H9 (cell line): Measurements from ENCODE around the gene FAM222B. TPM values are rescaled to one million over a fixed set of nuclear protein-coding genes. Genes with fewer than 3 reads are reported as not detected.

ENCODE experiments used
- DNase-seq: peaks from one replicate; pipeline ENCODE4 v3.0.0-alpha.2; 2017
- H2AFZ ChIP-seq: one replicate; pipeline ENCODE4 v1.6.1; 2013; ENCODE audit warnings: mild to moderate bottlenecking, low read length, control low read depth, moderate library complexity
- H2AK5ac ChIP-seq: 2 replicates; pipeline ENCODE4 v1.6.1; 2013; ENCODE audit warnings: low read length, control low read depth, mixed read lengths; ENCODE audit not compliant: insufficient read length
- H2BK120ac ChIP-seq: one replicate; pipeline ENCODE4 v1.6.1; 2013; ENCODE audit warnings: low read depth, mild to moderate bottlenecking, low read length, control low read depth, inconsistent platforms; ENCODE audit not compliant: poor library complexity, severe bottlenecking
- H2BK12ac ChIP-seq: 2 replicates; pipeline ENCODE4 v1.6.1; 2013; ENCODE audit warnings: low read length, control low read depth, mixed read lengths, low read depth; ENCODE audit not compliant: insufficient read length
- H2BK15ac ChIP-seq: 2 replicates; pipeline ENCODE4 v1.6.1; 2013; ENCODE audit warnings: low read depth, low read length, control low read depth
- H2BK20ac ChIP-seq: one replicate; pipeline ENCODE4 v1.6.1; 2013; ENCODE audit warnings: low read depth, mild to moderate bottlenecking, low read length, control low read depth, inconsistent platforms; ENCODE audit not compliant: poor library complexity, severe bottlenecking
- H2BK5ac ChIP-seq: 2 replicates; pipeline ENCODE4 v1.6.1; 2013; ENCODE audit warnings: low read length, control low read depth, mixed read lengths; ENCODE audit not compliant: insufficient read length
- H3K14ac ChIP-seq: 2 replicates; pipeline ENCODE4 v1.6.1; 2013; ENCODE audit warnings: low read length, control low read depth; ENCODE audit not compliant: insufficient read depth
- H3K18ac ChIP-seq: 2 replicates; pipeline ENCODE4 v1.6.1; 2013; ENCODE audit warnings: low read depth, mild to moderate bottlenecking, mixed read lengths, low read length, control low read depth; ENCODE audit not compliant: insufficient read length
- H3K23ac ChIP-seq: 2 replicates; pipeline ENCODE4 v1.6.1; 2013; ENCODE audit warnings: low read length, control low read depth, mixed read lengths, low read depth; ENCODE audit not compliant: insufficient read length
- H3K23me2 ChIP-seq: 2 replicates; pipeline ENCODE4 v1.6.1; 2013; ENCODE audit warnings: low read depth, mild to moderate bottlenecking, mixed read lengths, low read length, control low read depth; ENCODE audit not compliant: insufficient read length, poor library complexity, severe bottlenecking
- H3K27ac ChIP-seq: 2 replicates; pipeline ENCODE4 v1.5.1; 2013; ENCODE audit warnings: low read length, control low read depth, mixed read lengths, low read depth; ENCODE audit not compliant: insufficient read length
- H3K27me3 ChIP-seq: 2 replicates; pipeline ENCODE4 v1.6.1; 2013; ENCODE audit warnings: low read length, control low read depth, inconsistent platforms; ENCODE audit not compliant: insufficient read depth
- H3K4ac ChIP-seq: 2 replicates; pipeline ENCODE4 v1.6.1; 2013; ENCODE audit warnings: low read depth, mild to moderate bottlenecking, control low read depth, inconsistent platforms, low read length, moderate library complexity
- H3K4me1 ChIP-seq: 2 replicates; pipeline ENCODE4 v1.6.1; 2013; ENCODE audit warnings: low read length, control low read depth, inconsistent platforms; ENCODE audit not compliant: insufficient read depth
- H3K4me2 ChIP-seq: 2 replicates; pipeline ENCODE4 v1.6.1; 2013; ENCODE audit warnings: low read length, control low read depth, mixed read lengths; ENCODE audit not compliant: insufficient read length, insufficient read depth
- H3K56ac ChIP-seq: 2 replicates; pipeline ENCODE4 v1.6.1; 2013; ENCODE audit warnings: low read depth, mild to moderate bottlenecking, mixed read lengths, low read length, control low read depth; ENCODE audit not compliant: insufficient read length
- H3K79me1 ChIP-seq: 2 replicates; pipeline ENCODE4 v1.6.1; 2013; ENCODE audit warnings: low read depth, mild to moderate bottlenecking, moderate library complexity, low read length, control low read depth, inconsistent platforms; ENCODE audit not compliant: insufficient read depth, poor library complexity, severe bottlenecking
- H3K79me2 ChIP-seq: 2 replicates; pipeline ENCODE4 v1.6.1; 2013; ENCODE audit warnings: low read length, control low read depth, inconsistent platforms; ENCODE audit not compliant: insufficient read depth
- H3K9ac ChIP-seq: 2 replicates; pipeline ENCODE4 v1.6.1; 2013; ENCODE audit warnings: low read length, control low read depth, mixed read lengths; ENCODE audit not compliant: insufficient read length; ENCODE audit errors: extremely low read depth
- H3K9me3 ChIP-seq: one replicate; pipeline ENCODE4 v1.6.1; 2013; ENCODE audit warnings: low read depth, low read length, inconsistent platforms; ENCODE audit not compliant: control insufficient read depth
- H3T11ph ChIP-seq: one replicate; pipeline ENCODE4 v1.6.1; 2013; ENCODE audit warnings: mild to moderate bottlenecking, low read length, control low read depth, inconsistent platforms
- H4K20me1 ChIP-seq: one replicate; pipeline ENCODE4 v1.6.1; 2013; ENCODE audit not compliant: control insufficient read depth, insufficient read length, insufficient read depth
- H4K5ac ChIP-seq: 2 replicates; pipeline ENCODE4 v1.6.1; 2013; ENCODE audit warnings: low read depth, mild to moderate bottlenecking, mixed read lengths, low read length, control low read depth; ENCODE audit not compliant: insufficient read length
- H4K8ac ChIP-seq: replicated peaks from 2 replicates; pipeline ENCODE4 v1.6.1; 2013; ENCODE audit warnings: low read length, control low read depth, mixed read lengths, low read depth; ENCODE audit not compliant: insufficient read length
- H4K91ac ChIP-seq: 2 replicates; pipeline ENCODE4 v1.6.1; 2013; ENCODE audit warnings: low read depth, mild to moderate bottlenecking, moderate library complexity, mixed read lengths, low read length, control low read depth; ENCODE audit not compliant: insufficient read length
- H3K27ac Mint-ChIP-seq, 3 experiments: 2 replicates in 2 of 3; 3 replicates in 1 of 3; pipeline ENCODE4 v1.8.0; 2020 to 2021; ENCODE audit warnings: mixed read lengths in 3 of 3, mild to moderate bottlenecking in 1 of 3, moderate library complexity in 1 of 3
- H3K27me3 Mint-ChIP-seq: 2 replicates; pipeline ENCODE4 v1.8.0; 2021; ENCODE audit warnings: low read depth, mild to moderate bottlenecking, moderate library complexity, mixed read lengths
- H3K36me3 Mint-ChIP-seq, 3 experiments: 2 replicates in 2 of 3; 3 replicates in 1 of 3; pipeline ENCODE4 v1.8.0; 2020 to 2021; ENCODE audit warnings: low read depth in 3 of 3, mixed read lengths in 3 of 3; ENCODE audit not compliant: insufficient read depth in 1 of 3
- H3K4me1 Mint-ChIP-seq, 2 experiments: 2 replicates each; pipeline ENCODE4 v1.8.0; 2020; ENCODE audit warnings: mixed read lengths in 2 of 2
- H3K4me3 Mint-ChIP-seq, 2 experiments: 2 replicates in 1 of 2; 3 replicates in 1 of 2; pipeline ENCODE4 v1.8.0; 2020 to 2021; ENCODE audit warnings: mild to moderate bottlenecking in 2 of 2, mixed read lengths in 2 of 2, moderate library complexity in 1 of 2
- H3K9me3 Mint-ChIP-seq, 2 experiments: 2 replicates in 1 of 2; 3 replicates in 1 of 2; pipeline ENCODE4 v1.8.0; 2020; ENCODE audit warnings: mild to moderate bottlenecking in 2 of 2, mixed read lengths in 2 of 2, moderate library complexity in 1 of 2
- CTCF ChIP-seq: fragments of 200-600 bp; sonication (generic); conservative IDR thresholded peaks from 3 replicates; pipeline ENCODE4 v1.8.0; 2021; ENCODE audit warnings: antibody characterized with exemption, mild to moderate bottlenecking
- WGBS: extraction: QIAGEN DNeasy Blood & Tissue Kit; methylation state at CpG from one replicate; pipeline ENCODE4 v1.1.7; 2013; ENCODE audit warnings: missing lambda C conversion rate, low lambda C conversion rate, mixed read lengths; ENCODE audit not compliant: insufficient read length; ENCODE audit errors: extremely low coverage; 5-methylcytosine and 5-hydroxymethylcytosine counted together
- total RNA-seq: library from RNA; stranded (reverse); gene quantifications from 2 replicates; pipeline ENCODE4 v1.2.1, GENCODE V29; 2021

FAM222B gene
- total RNA-seq, 1 experiment from 2014 or later, result 76.1 TPM

DNA sequence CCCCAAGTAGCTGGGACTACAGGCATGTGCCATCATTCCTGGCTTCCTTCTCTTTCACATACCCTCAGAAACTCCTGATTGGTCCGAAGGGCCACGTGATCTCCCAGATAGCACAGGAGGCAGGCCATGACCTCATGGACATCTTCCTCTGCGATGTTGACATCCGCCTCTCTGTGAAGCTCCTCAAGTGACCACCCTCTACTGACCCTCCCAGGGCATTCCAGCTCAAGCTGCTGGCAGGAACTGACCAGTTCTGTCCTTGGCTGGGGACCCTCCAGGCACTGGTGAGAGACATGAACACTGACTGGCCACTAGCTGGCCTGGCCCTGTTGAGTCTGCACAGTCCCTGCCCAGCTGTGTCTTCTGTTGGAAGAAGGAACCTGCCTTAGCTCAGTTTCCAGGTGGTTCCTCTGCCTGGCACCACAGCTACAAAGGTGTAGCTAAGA is 17.8 kb upstream of the FAM222B start:
- Histone ChIP-seq H3K23ac (no peak overlapping the region), H3K27ac (no peak overlapping the region), H4K20me1 (no peaks in the 10 kb centered on the region), H3K14ac (no peak overlapping the region), H3K79me2 (no peaks in the 10 kb centered on the region), H3K79me1 (no peaks in the 10 kb centered on the region), H4K91ac (no peak overlapping the region), H3K9ac (no peak overlapping the region), H4K5ac (no peak overlapping the region), H3K4me1 (no peaks in the 10 kb centered on the region), H3K18ac (no peak overlapping the region), H3K27me3 (no peaks in the 10 kb centered on the region), H2AFZ (no peak overlapping the region), H2BK5ac (no peak overlapping the region), H3K4ac (no peak overlapping the region), H3K9me3 (no peaks in the 10 kb centered on the region), H2BK15ac (no peak overlapping the region), H3K4me2 (no peak overlapping the region), H4K8ac (no peak overlapping the region), H2BK20ac (no peak overlapping the region), H2AK5ac (no peak overlapping the region), H3K56ac (no peak overlapping the region), H2BK12ac (no peak overlapping the region), H2BK120ac (no peak overlapping the region), H3K23me2 (peaks cover 3% of the 10 kb centered on the region), H3T11ph (no peak overlapping the region)
- whole genome bisulfite sequencing, result no CpG with 5 or more reads among the region's 4 CpGs
- Mint-ChIP-seq H3K27me3 (no peaks in the 10 kb centered on the region; the same call in 1 of the 2 replicates), H3K9me3 (no peaks in the 10 kb centered on the region), H3K27ac (no peak overlapping the region), H3K4me3 (no peak overlapping the region), H3K36me3 (peaks cover 28 to 43% (median 42%) of the 10 kb centered on the region in 3 experiments), H3K4me1 (peaks cover 9 to 18% of the 10 kb centered on the region in 2 experiments)
- TF ChIP-seq CTCF, result no peak
- no peak for DNase-seq
